GM21381 (cell line): ENCODE data around the gene MTG1.
"Not testable (repeated sequence)": the region's sequence is repeated elsewhere in the genome, so short reads cannot be mapped to it uniquely, and the experiment has no call there.

Source experiments
- ATAC-seq: cut with Tn5 transposase; IDR thresholded peaks from one replicate; pipeline ENCODE4 v1.9.1; 2021; ENCODE audit warnings: mild to moderate bottlenecking, moderate library complexity; ENCODE audit not compliant: unreplicated experiment

Gene MTG1

DNA sequence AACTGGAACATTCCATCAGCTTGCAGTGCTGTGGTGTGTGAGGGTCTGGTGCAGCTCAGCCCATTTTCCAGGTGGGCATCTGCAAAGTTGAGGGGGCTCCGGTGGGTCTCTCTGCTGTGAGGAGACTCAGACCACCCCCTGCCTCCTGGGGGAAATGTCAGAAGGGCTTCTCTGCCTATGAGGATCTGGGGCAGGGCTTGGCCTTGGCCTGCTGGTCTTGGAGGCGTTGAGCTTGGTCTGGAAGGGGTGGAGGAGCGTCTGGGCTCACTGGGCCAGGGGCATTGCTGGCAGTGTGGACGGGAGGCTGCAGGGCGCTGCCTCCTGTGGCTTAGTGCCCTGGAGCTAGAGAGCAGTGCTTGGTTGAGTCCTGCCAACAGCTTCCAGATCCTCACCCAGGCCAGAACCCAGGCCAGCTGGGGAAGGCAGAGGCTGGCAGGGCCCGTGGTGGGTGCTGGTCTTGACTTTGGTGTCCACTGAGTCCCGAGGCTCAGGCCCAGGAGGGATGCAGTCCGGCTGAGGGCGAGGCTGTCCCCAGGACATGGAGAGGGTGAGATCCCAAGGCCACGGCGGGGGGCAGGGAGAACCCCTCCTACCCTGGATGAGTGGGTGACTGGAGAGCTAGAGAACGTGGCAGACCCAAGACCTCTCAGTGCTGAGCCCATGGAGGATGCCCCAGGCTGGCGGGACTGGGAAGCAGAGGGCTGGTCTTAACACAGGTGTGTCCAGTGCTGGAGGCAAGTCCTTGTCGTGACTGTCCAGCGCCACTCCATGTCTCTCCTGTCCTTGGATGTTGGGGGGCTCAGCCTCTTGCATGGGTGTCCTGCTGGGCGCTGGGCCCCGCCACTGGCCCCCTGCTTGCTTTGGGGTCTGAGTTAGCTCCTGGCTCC lies 27.6 kb downstream of the MTG1 start:
- no peak for ATAC-seq

DNA sequence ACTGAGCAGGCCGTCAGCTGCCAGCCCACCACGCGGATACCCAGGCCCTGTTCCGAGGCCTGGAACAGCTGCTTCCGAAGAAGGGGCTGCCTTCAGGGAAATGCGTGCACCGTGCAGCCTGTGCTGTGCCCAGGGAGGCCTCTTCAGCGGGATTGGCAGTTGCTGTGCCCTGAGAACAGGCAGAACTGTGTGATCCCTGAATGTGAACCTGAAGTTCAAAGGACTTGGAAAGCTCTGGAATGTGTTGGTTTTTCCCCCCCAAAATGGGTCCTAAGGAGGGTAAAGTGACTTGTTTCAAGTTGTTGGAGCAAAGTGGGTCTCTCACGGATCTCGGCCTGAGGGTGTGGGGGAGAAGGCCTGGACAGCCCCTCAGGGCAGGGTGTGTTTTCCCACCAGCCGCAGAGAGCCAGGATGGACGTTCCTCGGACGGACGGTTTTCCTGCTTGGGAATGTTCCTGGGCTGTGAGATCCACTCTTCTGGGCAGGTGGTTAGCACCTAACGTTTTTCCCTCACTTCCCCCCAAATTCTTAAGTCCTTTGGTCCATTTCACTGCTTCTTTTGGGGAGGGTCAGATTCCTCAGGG lies 28.4 kb downstream of the MTG1 start:
- no peak for ATAC-seq

DNA sequence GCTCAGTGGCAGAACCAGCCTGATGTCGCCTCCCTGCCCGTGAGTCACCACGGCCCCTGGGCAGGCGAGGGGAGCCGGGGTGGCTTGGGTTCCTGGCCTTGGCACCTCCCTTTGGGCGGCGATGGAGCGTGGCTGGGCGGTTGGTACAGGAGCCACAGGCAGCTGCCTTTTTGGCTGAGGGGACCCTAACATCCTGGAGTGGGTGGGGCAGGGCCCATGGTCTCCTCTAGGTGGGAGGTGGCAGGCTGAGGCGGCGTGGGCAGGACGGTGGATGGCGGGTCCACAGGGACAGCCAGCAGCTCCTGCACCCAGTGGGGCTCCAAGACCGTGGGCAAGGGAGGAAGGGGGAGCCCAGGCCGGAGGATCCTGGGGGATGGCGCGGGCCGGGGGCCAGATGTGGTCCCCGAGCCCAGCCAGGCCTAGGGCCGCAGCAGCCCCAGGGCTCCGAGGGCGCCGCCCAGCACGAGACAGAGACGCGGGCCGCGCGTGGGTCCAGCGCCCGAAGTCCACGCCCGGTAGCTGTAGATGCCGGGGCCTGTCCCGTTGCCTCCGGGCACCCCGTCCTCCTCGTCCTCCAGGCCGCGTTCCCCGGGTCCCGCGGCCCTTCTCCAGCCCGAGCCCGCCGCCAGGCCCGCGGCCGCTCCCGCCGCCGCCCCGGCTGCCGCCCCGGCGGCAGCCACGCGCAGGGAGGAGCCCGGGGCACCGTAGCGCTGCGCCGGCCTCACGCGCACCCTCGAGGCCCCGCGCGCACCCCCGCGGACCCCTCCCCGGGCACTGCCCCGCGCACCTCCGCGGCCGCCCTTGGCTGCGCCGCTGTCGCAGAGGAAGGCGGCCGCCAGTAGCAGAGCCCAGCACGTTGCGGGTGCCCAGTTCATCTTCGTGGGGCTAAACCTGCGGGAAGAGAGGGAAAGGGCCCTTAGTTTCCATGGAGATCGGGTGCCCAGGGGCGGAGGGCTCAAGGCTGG lies 29.1 kb downstream of the MTG1 start:
- no peak for ATAC-seq

- ATAC-seq, result not testable (repeated sequence)
Observed at GRCh38 chr10:133424102-133424501, 30.1 kb downstream of the MTG1 start.

DNA sequence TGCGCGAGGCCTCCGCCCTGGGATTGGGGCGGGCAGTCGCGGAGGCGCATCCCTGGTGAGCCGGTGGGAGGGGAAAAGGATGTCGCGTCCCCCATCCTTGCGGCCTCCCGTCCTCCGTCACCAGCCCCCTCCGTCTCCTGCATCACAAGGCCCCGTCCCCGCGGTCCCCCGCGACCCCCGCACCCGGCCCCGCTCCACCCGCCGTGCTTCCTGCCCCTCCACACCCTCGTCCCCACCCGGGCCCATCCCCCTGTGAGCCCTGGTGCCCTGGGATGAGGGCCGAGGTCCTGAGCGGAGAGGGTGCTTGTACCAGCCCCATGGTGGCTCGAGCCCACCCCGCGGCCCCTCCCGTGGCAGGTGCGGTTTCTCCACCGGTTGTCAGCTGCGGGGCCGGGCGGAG lies 30.6 kb downstream of the MTG1 start, which contains the start of gene SPRN:
SPRN (minus strand) TSS at position 25 of the 400 bp plus-strand sequence. CDS start 944 bp downstream, outside the sequence.
- not testable (repeated sequence) for ATAC-seq

DNA sequence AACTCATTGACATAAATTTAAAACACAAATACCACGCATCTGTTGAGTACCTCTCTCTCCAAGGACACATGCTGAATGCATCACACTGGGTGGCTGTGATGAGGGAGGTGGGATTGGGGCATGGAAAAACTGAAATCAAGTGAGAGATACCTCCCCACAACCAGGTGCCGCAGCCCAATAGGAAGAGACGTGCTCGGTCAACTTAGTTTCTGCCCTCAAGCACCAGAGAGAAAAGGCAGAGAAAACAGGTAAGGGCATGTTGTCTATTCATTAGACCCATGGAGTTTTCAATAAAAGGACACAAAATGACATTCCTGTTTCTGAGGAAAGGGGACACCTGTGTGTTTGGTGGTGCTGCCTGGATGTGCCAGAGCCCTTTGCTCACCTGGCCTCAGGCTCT lies 35.6 kb downstream of the MTG1 start:
- ATAC-seq, result not testable (repeated sequence)

GRCh38 chr10:133431888-133432613 lies 38.1 kb downstream of the MTG1 start:
- ATAC-seq, result not testable (repeated sequence)

DNA sequence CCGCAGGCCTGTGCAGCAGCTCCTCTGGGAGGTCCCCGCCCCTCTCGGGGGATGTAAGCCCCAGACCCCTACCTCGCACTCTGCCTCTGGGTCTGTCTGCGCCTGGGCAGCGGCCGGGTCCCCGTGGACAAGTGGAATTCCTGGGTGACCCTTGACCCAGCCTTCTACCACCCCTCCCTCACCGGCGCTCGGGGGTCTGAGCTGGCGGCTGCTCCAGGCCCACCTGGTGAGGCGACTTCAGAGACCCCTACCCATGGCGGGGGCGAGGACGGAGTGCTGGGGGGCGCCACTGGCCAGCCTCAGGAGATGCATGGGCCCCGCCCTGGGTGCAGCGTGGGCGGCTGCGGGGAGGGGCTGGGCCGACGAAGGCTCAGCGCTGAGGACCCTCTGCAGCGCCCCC lies 38.8 kb downstream of the MTG1 start:
- not testable (repeated sequence) for ATAC-seq

DNA sequence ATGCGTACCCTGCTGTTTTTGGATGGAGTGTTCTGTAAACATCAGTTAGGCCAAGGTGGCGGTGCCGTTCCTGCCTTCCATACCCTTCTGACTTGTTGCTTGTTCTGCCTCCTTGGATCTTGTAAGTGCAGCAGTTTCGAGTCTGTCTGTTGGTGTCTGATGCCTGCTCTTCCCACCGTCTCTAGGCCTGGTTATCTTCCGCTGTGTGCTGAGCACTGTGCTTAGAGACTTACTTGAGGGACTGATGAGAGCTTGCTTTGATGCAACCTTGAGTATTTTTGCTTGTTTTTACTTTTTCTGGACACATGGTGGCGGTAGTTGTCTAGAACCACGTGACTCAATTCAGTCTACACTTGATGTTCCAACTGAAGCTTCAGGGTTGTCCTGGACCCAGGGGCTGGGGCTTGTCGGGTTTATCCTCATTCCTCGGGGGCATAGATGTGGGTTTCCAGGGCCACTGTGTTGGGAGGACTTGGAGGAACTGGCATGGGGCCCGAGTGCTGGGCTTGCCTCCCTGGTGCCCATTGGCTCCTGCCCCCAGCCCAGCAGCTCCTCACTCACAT lies 44.8 kb downstream of the MTG1 start:
- ATAC-seq, result no peak

GRCh38 chr10:133439517-133440461 lies 45.8 kb downstream of the MTG1 start:
- no peak for ATAC-seq

DNA sequence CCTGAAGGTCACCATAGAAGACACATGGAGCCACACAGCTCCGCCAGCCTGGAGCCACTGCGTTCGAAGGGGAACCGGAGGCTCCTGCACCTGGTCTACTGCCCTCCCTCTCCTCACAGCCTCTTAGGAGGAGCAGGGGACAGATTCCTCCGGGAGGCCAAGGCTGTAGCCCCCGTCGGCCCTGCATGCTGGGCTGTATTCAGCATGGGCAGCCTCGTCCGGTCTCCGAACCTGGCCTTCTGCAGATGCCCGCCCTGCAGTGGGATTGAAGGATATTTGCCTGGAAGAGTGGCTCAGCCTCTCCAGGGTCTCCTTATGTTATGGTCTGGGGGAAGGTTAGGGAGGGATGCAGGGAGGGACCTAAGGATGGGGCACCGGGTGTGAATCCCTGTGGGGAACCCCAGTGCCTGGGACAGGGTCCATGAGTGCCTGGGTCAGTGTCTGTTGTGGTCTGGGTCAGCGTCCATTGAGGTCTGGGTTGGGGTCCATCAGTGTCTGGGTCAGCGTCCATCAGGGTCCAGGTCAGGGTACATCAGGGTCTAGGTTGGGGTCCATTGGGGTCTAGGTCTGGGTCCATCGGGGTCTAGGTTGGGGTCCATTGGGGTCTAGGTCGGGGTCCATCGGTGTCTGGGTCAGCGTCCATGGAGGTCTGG lies 46.8 kb downstream of the MTG1 start:
- ATAC-seq, result no peak

- not testable (repeated sequence) for ATAC-seq
Observed at GRCh38 chr10:133441356-133441755, 47.4 kb downstream of the MTG1 start.

GRCh38 chr10:133441780-133442179 lies 47.8 kb downstream of the MTG1 start:
- no peak for ATAC-seq

DNA sequence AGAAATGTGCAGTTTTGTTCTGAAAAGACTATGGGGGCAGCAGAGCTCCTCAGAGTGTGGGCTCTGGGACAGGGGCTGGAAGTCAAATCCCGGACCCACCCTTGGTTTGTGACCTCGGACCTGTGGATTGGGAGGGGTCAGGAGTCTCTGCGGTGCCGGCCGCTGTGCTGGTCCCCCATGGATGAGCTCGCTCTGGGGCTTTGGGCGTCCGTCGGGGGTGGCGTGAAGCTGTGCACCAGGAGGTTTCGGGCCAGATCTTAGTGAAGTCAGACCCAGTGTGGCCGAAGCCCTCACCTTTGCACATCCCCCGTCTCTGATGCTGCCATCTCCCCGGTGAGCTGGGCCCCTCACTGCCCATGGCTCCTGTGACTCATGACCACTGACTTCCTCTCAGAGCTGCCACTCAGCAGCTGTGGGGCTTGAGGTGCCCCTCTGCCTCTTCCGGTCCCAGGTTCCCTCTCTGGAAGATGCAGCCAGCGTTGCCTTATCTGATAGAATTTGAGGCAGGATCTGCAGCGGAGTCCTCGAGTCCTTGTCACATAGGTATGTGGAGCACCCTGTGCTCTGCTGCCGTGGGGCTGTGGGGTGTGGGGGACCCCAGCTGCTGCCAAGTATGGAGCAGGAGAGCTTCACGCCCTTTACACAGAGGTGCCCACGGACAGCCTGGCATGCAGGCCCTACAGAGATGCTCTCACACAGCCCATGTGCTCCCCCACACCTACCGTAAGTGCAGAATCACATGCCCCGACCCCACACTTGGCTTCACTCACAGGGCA lies 48.4 kb downstream of the MTG1 start:
- no peak for ATAC-seq

DNA sequence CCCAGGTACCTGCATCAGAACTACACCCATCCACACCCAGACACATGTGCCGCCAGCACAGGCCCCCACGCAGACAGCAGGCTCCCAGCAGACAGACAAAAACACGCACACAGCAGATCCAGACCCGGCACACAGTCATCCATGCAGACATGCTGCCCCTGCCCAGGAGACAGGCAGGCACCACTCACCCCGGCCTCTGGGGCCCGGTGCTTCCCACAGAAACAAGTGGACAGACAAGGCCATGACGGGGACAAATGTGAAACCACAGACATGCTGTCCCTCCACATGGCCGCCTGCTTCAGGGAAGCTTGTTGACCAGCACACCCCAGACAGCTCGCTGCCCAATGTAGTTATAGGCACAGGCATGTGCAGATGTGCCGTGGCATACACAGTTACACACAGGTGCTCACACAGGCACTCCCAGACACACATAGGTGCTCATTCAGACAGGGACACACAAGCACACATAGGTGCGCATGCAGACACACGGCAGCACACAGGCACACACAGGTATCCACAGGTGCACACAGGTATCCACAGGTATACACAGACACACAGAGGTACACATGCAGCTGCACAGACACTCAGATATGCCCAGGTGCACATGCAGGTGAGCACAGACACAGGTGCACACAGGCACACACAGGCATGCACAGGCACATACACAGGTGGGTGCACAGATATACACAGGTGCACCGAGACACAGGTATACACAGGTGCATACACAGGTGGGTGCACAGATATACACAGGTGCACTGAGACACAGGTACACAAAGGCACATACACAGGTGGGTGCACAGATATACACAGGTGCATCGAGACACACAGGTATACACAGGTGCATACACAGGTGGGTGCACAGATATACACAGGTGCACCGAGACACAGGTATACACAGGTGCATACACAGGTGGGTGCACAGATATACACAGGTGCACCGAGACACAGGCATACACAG lies 49.3 kb downstream of the MTG1 start:
- ATAC-seq, result no peak
